Fibroblast of lung (primary cell): ENCODE measurements around the gene C11orf97.

Experiments used
- CTCF ChIP-seq, 2 donors: IDR thresholded peaks in 1 of 2; conservative IDR thresholded peaks in 1 of 2; 1 replicate in 1 of 2; 2 replicates in 1 of 2; pipeline ENCODE4 v1.5.1; 2011 to 2012; ENCODE audit warnings: low read length in 2 of 2, control low read depth in 1 of 2, inconsistent platforms in 1 of 2, low read depth in 1 of 2, mild to moderate bottlenecking in 1 of 2
- EZH2 ChIP-seq: IDR thresholded peaks from 2 replicates; pipeline ENCODE4 v1.5.1; 2012; ENCODE audit warnings: low read length, control low read depth, mild to moderate bottlenecking; ENCODE audit errors: missing control alignments

GRCh38 chr11:94521684-94522083 is 9.4 kb downstream of the C11orf97 start:
- TF ChIP-seq EZH2 (no peak), CTCF (conservative IDR thresholded peaks at IDR 0.05 in 1 of 2, IDR thresholded peaks at IDR 0.05 in 1 of 2; ENCODE audit: low read depth in 1 of 2, low read length in 2 of 2) (peak; percentile 40 to 57)
